Cardiac muscle cell (in vitro differentiated cells and primary cell): Measurements from ENCODE around the gene SLN. TPM values are rescaled to one million over a fixed set of nuclear protein-coding genes. Genes with fewer than 3 reads are reported as not detected.

Experiments
- DNase-seq, 2 donors: peaks; one replicate each; pipeline versions ENCODE4 v3.0.0 to v3.0.0-alpha.2; 2010 to 2017; ENCODE audit warnings: low read depth in 1 of 2, low spot score in 1 of 2
- H3K27ac ChIP-seq: fragments of 200-600 bp; sonication (generic); 2 replicates; pipeline ENCODE4 v1.5.1; 2016
- H3K27me3 ChIP-seq: fragments of 200-600 bp; sonication (generic); 2 replicates; pipeline ENCODE4 v1.6.0; 2016; ENCODE audit warnings: control low read depth
- H3K36me3 ChIP-seq: fragments of 200-600 bp; sonication (generic); 2 replicates; pipeline ENCODE4 v1.5.1; 2016; ENCODE audit warnings: control low read depth
- H3K4me1 ChIP-seq: fragments of 200-600 bp; sonication (generic); 2 replicates; pipeline ENCODE4 v1.8.1; 2017; ENCODE audit warnings: low read depth, mild to moderate bottlenecking, mixed run types
- H3K4me3 ChIP-seq: fragments of 200-600 bp; sonication (generic); 2 replicates; pipeline ENCODE4 v1.5.1; 2016; ENCODE audit warnings: mild to moderate bottlenecking
- H3K9me3 ChIP-seq: fragments of 200-600 bp; sonication (generic); 2 replicates; pipeline ENCODE4 v1.5.1; 2017; ENCODE audit warnings: low read depth, mild to moderate bottlenecking, control low read depth
- CTCF ChIP-seq: IDR thresholded peaks from 2 replicates; pipeline ENCODE4 v1.5.1; 2012; ENCODE audit warnings: low read depth, mild to moderate bottlenecking, low read length
- polyA plus RNA-seq: library from polyadenylated mRNA; unstranded; fragments of >200 nt; fragmentation: Nextera tagmentation; extraction: Ambion mirVana; gene quantifications from 2 replicates; pipeline ENCODE4 v1.2.1, GENCODE V29; 2016
- total RNA-seq: library from RNA; depleted of rRNA; stranded (reverse); fragments of >200 nt; gene quantifications from 2 replicates; pipeline ENCODE4 v1.2.3, GENCODE V29; 2016

Gene SLN
- total and polyA plus RNA-seq, 2 experiments from 2014 or later, result 3.1 TPM; not detected in 1

GRCh38 chr11:107741044-107741823 is 29.4 kb upstream of the SLN start:
- Histone ChIP-seq H3K27ac (peak overlapping the region; percentile 39), H3K36me3 (no peaks in the 10 kb centered on the region), H3K4me3 (no peak overlapping the region), H3K9me3 (no peaks in the 10 kb centered on the region), H3K4me1 (peaks cover 5% of the 10 kb centered on the region), H3K27me3 (no peaks in the 10 kb centered on the region)
- TF ChIP-seq CTCF, result peak; percentile 73
- DNase-seq, result peak; percentile 53 to 55

- TF ChIP-seq CTCF, result no peak
- Histone ChIP-seq H3K36me3 (no peaks in the 10 kb centered on the region), H3K9me3 (no peaks in the 10 kb centered on the region), H3K4me3 (no peak overlapping the region), H3K27ac (no peak overlapping the region), H3K4me1 (peaks cover 5% of the 10 kb centered on the region), H3K27me3 (no peaks in the 10 kb centered on the region)
- DNase-seq, result no peak
Observed at GRCh38 chr11:107740271-107740670, 28.4 kb upstream of the SLN start.

DNA sequence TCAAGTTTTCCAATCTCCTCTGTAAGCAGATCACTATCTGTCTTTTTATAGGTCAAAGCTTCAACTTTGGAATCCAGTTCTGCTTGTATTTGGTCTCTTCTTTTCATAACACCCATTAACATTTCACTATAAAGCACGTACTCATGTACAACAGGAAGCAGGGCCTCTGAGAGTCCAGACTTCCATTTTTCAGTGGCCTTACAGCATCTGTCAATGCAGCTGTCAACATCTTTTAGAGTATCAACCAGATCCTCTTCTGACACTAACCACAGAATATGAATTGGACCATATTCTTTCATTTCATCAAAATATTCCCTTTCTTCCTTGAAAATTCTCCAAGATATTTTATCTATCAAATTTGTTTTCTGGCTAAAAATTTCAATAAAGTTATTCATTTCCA is 24.7 kb upstream of the SLN start:
- Histone ChIP-seq H3K36me3 (no peaks in the 10 kb centered on the region), H3K4me1 (no peaks in the 10 kb centered on the region), H3K27me3 (no peaks in the 10 kb centered on the region), H3K4me3 (no peak overlapping the region), H3K27ac (no peak overlapping the region), H3K9me3 (no peaks in the 10 kb centered on the region)
- no peak for DNase-seq
- TF ChIP-seq CTCF, result no peak

DNA sequence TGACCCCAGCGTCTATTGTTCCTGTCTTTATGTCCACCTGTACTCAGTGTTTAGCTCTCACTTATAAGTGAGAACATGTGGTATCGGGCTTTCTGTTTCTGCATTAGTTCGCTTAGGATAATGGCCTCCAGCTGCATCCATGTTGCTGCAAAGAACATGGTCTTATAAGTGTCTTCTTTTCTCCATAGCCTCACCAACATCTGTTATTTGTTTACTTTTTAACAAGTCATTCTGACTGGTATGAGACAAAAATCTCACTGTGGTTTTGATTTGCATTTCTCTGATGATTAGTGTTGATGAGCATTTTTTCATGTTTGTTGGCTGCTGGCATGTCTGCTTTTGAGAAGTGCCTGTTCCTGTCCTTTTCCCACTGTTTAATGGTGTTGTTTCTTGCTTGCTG is 21.7 kb upstream of the SLN start:
- H3K27ac ChIP-seq, result no peak overlapping the region
- H3K4me1 ChIP-seq, result no peaks in the 10 kb centered on the region
- H3K36me3 ChIP-seq, result no peaks in the 10 kb centered on the region
- H3K4me3 ChIP-seq, result no peak overlapping the region
- H3K9me3 ChIP-seq, result no peaks in the 10 kb centered on the region
- H3K27me3 ChIP-seq, result no peaks in the 10 kb centered on the region
- no peak for DNase-seq
- no peak for TF ChIP-seq CTCF

GRCh38 chr11:107732689-107733051 is 20.8 kb upstream of the SLN start:
- Histone ChIP-seq H3K4me1 (no peaks in the 10 kb centered on the region), H3K36me3 (no peaks in the 10 kb centered on the region), H3K9me3 (no peaks in the 10 kb centered on the region), H3K27me3 (no peaks in the 10 kb centered on the region), H3K4me3 (no peak overlapping the region), H3K27ac (no peak overlapping the region)
- DNase-seq, result no peak
- TF ChIP-seq CTCF, result no peak
